ENCODE measurements around the gene ARHGAP24. TPM values are rescaled to one million over a fixed set of nuclear protein-coding genes. Genes with fewer than 3 reads are reported as not detected.

ARHGAP24 gene
- total RNA-seq, 1 experiment from 2014 or later: 17.4 TPM

- in situ Hi-C loops (cut with HindIII; ENCODE audit: low pct_unique_long_range_greater_than_20kb, low sequenced_read_pairs): no loop called here
- ATAC-seq: no peak
Measured at GRCh38 chr4:85905761-85906160, 430.8 kb downstream of the ARHGAP24 start.

GRCh38 chr4:85907001-85907400 is 432.1 kb downstream of the ARHGAP24 start:
- ChIA-PET CTCF (no interaction called here), POLR2A (no interaction called here)
- Histone ChIP-seq H3K4me1 (ENCODE audit: control insufficient read depth, insufficient read depth, low read length) (no peaks in the 10 kb centered on the region), H3K27ac (ENCODE audit: low read length) (no peak overlapping the region; the same call in 1 of the 2 replicates), H3K36me3 (ENCODE audit: control insufficient read depth, insufficient read depth, low read length) (no peaks in the 10 kb centered on the region), H3K9me3 (ENCODE audit: control insufficient read depth, insufficient read depth, low read depth, low read length) (no peaks in the 10 kb centered on the region), H3K4me3 (ENCODE audit: low read depth in 2 of 2, low read length in 2 of 2) (no peak overlapping the region), H3K27me3 (ENCODE audit: control insufficient read depth, insufficient read depth, low read length) (no peaks in the 10 kb centered on the region)
- no TSS peak for BruUV-seq (replicated peaks)
- DNase-seq (ENCODE audit: low read depth, low spot score) (no peak), ATAC-seq (no peak)
- TF ChIP-seq TCF7L2 (IDR thresholded peaks at IDR 0.05; ENCODE audit: low read depth, low read length) (no peak), POLR2AphosphoS5 (IDR thresholded peaks at IDR 0.05; ENCODE audit: low read depth, low read length) (no peak), CTCF (IDR thresholded peaks at IDR 0.05) (no peak), SIN3A (IDR thresholded peaks at IDR 0.05; ENCODE audit: borderline replicate concordance, insufficient read depth, low read depth, low read length) (no peak), REST (IDR thresholded peaks at IDR 0.05; ENCODE audit: insufficient read depth in 1 of 2, low read depth in 2 of 2, low read length in 1 of 2) (no peak)
- intact Hi-C loops (cut with micrococcal nuclease; ENCODE audit: unreplicated experiment) (no loop called here), in situ Hi-C loops (cut with HindIII; ENCODE audit: low pct_unique_long_range_greater_than_20kb, low sequenced_read_pairs) (no loop called here)

More at GRCh38 chr4:85905761-85906160, 430.8 kb downstream of the ARHGAP24 start:
- Histone ChIP-seq H3K9me3 (ENCODE audit: control insufficient read depth, insufficient read depth, low read depth, low read length) (no peaks in the 10 kb centered on the region), H3K27ac (ENCODE audit: low read length) (no peak overlapping the region), H3K4me1 (ENCODE audit: control insufficient read depth, insufficient read depth, low read length) (no peaks in the 10 kb centered on the region), H3K4me3 (ENCODE audit: low read depth in 2 of 2, low read length in 2 of 2) (no peak overlapping the region), H3K27me3 (ENCODE audit: control insufficient read depth, insufficient read depth, low read length) (no peaks in the 10 kb centered on the region), H3K36me3 (ENCODE audit: control insufficient read depth, insufficient read depth, low read length) (no peaks in the 10 kb centered on the region)
- no peak for DNase-seq (ENCODE audit: low read depth, low spot score)
- BruUV-seq (replicated peaks): no TSS peak
- POLR2A ChIA-PET: no interaction called here
- TF ChIP-seq CTCF (IDR thresholded peaks at IDR 0.05) (no peak), SIN3A (IDR thresholded peaks at IDR 0.05; ENCODE audit: borderline replicate concordance, insufficient read depth, low read depth, low read length) (no peak), TCF7L2 (IDR thresholded peaks at IDR 0.05; ENCODE audit: low read depth, low read length) (no peak), REST (IDR thresholded peaks at IDR 0.05; ENCODE audit: insufficient read depth in 1 of 2, low read depth in 2 of 2, low read length in 1 of 2) (no peak), POLR2AphosphoS5 (IDR thresholded peaks at IDR 0.05; ENCODE audit: low read depth, low read length) (no peak)
- CTCF ChIA-PET: interaction anchor here (0.7 kb wide), 1 partner anchor 395 kb away, joined by 4 read pairs; no protein-coding TSS in a partner anchor
- intact Hi-C loops (cut with micrococcal nuclease; ENCODE audit: unreplicated experiment): no loop called here
